Fibroblast of the aortic adventitia (primary cell): Measurements from ENCODE around the gene TMEM221. TPM values are rescaled to one million over a fixed set of nuclear protein-coding genes. Genes with fewer than 3 reads are reported as not detected.
A peak's percentile ranks its signal among the peaks of the same experiment; 100 is the strongest.

Experiments used
- DNase-seq: peaks from one replicate; pipeline ENCODE4 v3.0.0-alpha.2; 2010; ENCODE audit warnings: low read depth
- H3K4me3 ChIP-seq: 2 replicates; pipeline ENCODE4 v1.5.1; 2011; ENCODE audit warnings: low read depth, mild to moderate bottlenecking, control low read depth, low read length, moderate library complexity
- CTCF ChIP-seq: IDR thresholded peaks from 2 replicates; pipeline ENCODE4 v1.5.1; 2011; ENCODE audit warnings: mild to moderate bottlenecking, low read length, control low read depth, inconsistent platforms; ENCODE audit not compliant: insufficient read depth
- total RNA-seq: library from RNA; depleted of rRNA; stranded (reverse); fragments of >200 nt; gene quantifications from 2 replicates; pipeline ENCODE4 v1.2.3, GENCODE V29; 2012; ENCODE audit warnings: low replicate concordance

Gene TMEM221
- total RNA-seq, 1 donor, result not detected

- no peak within 1 kb of the TSS for H3K4me3 ChIP-seq
- TF ChIP-seq CTCF, result no peak
- no peak for DNase-seq
Observed at GRCh38 chr19:17393914-17394313, 54.6 kb downstream of the TMEM221 start, which contains the start of gene CCDC194. Gene CCDC194 (minus strand): TSS chr19:17394196. CDS start chr19:17394158, 38 bp downstream.

GRCh38 chr19:17393002-17393401 lies 55.5 kb downstream of the TMEM221 start:
- DNase-seq, result no peak
- H3K4me3 ChIP-seq, result no peak overlapping the region
- no peak for TF ChIP-seq CTCF

GRCh38 chr19:17391371-17392151 lies 56.9 kb downstream of the TMEM221 start:
- H3K4me3 ChIP-seq, result peak overlapping the region; percentile 31
- no peak for TF ChIP-seq CTCF
- DNase-seq, result no peak

GRCh38 chr19:17390665-17391370 lies 57.6 kb downstream of the TMEM221 start:
- peak; percentile 62 for TF ChIP-seq CTCF
- peak; percentile 83 for DNase-seq
- peak overlapping the region; percentile 65 for H3K4me3 ChIP-seq

GRCh38 chr19:17389957-17390664 lies 58.4 kb downstream of the TMEM221 start:
- TF ChIP-seq CTCF, result no peak
- peak overlapping the region; percentile 65 for H3K4me3 ChIP-seq
- DNase-seq, result no peak

- no peak for DNase-seq
- H3K4me3 ChIP-seq, result no peak overlapping the region
- no peak for TF ChIP-seq CTCF
Observed at GRCh38 chr19:17389288-17389687, 59.2 kb downstream of the TMEM221 start.
